ENCODE data around the gene PPP2R1B.

The PPP2R1B gene

GRCh38 chr11:111748035-111748804 is 18.0 kb downstream of the PPP2R1B start:
- no peak for DNase-seq (ENCODE audit: low read depth in 2 of 2)

GRCh38 chr11:111745719-111746504 is 20.3 kb downstream of the PPP2R1B start:
- no peak for DNase-seq (ENCODE audit: low read depth in 2 of 2)

- no peak for DNase-seq (ENCODE audit: low read depth in 2 of 2)
Measured at GRCh38 chr11:111743700-111744099, 22.5 kb downstream of the PPP2R1B start.

GRCh38 chr11:111741751-111742150 is 24.4 kb downstream of the PPP2R1B start:
- DNase-seq (ENCODE audit: low read depth in 2 of 2) = no peak

GRCh38 chr11:111739299-111739698 is 26.9 kb downstream of the PPP2R1B start:
- DNase-seq (ENCODE audit: low read depth in 2 of 2) = no peak

- DNase-seq (ENCODE audit: low read depth in 2 of 2) = no peak
Measured at GRCh38 chr11:111737444-111738210, 28.6 kb downstream of the PPP2R1B start.

GRCh38 chr11:111736621-111737443 is 29.4 kb downstream of the PPP2R1B start:
- DNase-seq (ENCODE audit: low read depth in 2 of 2) = no peak

- no peak for DNase-seq (ENCODE audit: low read depth in 2 of 2)
Measured at GRCh38 chr11:111736181-111736590, 30.0 kb downstream of the PPP2R1B start.

GRCh38 chr11:111735262-111736116 is 30.7 kb downstream of the PPP2R1B start:
- DNase-seq (ENCODE audit: low read depth in 2 of 2) = no peak

- no peak for DNase-seq (ENCODE audit: low read depth in 2 of 2)
Measured at GRCh38 chr11:111734954-111735261, 31.3 kb downstream of the PPP2R1B start.

GRCh38 chr11:111734101-111734953 is 31.9 kb downstream of the PPP2R1B start:
- DNase-seq (ENCODE audit: low read depth in 2 of 2) = no peak

- no peak for DNase-seq (ENCODE audit: low read depth in 2 of 2)
Measured at GRCh38 chr11:111733611-111734088, 32.5 kb downstream of the PPP2R1B start.

GRCh38 chr11:111733016-111733415 is 33.2 kb downstream of the PPP2R1B start:
- DNase-seq (ENCODE audit: low read depth in 2 of 2) = no peak

GRCh38 chr11:111731821-111732220 is 34.4 kb downstream of the PPP2R1B start:
- no peak for DNase-seq (ENCODE audit: low read depth in 2 of 2)

- DNase-seq (ENCODE audit: low read depth in 2 of 2) = no peak
Measured at GRCh38 chr11:111730871-111731591, 35.2 kb downstream of the PPP2R1B start.

GRCh38 chr11:111729831-111730311 is 36.3 kb downstream of the PPP2R1B start:
- no peak for DNase-seq (ENCODE audit: low read depth in 2 of 2)

GRCh38 chr11:111729071-111729830 is 36.9 kb downstream of the PPP2R1B start:
- DNase-seq (ENCODE audit: low read depth in 2 of 2) = no peak

- DNase-seq (ENCODE audit: low read depth in 2 of 2) = no peak
Measured at GRCh38 chr11:111727431-111727830, 38.8 kb downstream of the PPP2R1B start.

Data from stimulated activated CD4-positive, alpha-beta T cell treated with anti-CD3 and anti-CD28 coated beads, Interleukin-12 subunit alpha, Interleukin-12 subunit beta, amount 100 ng/mL, for 24 hours (primary cell).